Fibroblast of lung (primary cell): ENCODE measurements around the gene MTHFR. TPM values are rescaled to one million over a fixed set of nuclear protein-coding genes. Genes with fewer than 3 reads are reported as not detected.

Experiments
- DNase-seq, 2 donors: peaks; one replicate each; pipeline versions ENCODE4 v3.0.0 to v3.0.0-alpha.2; 2010; ENCODE audit warnings: low read depth in 2 of 2
- H2AFZ ChIP-seq: 2 replicates; pipeline ENCODE4 v1.5.1; 2012; ENCODE audit warnings: low read length, control low read depth, inconsistent platforms
- H3K27ac ChIP-seq: 2 replicates; pipeline ENCODE4 v1.5.1; 2011; ENCODE audit warnings: low read length, control low read depth; ENCODE audit not compliant: insufficient read depth
- H3K27me3 ChIP-seq: 2 replicates; pipeline ENCODE4 v1.5.1; 2011; ENCODE audit warnings: mild to moderate bottlenecking, low read length; ENCODE audit not compliant: control insufficient read depth, insufficient read depth
- H3K36me3 ChIP-seq: 2 replicates; pipeline ENCODE4 v1.5.1; 2011; ENCODE audit warnings: low read length; ENCODE audit not compliant: control insufficient read depth, insufficient read depth
- H3K4me1 ChIP-seq: 2 replicates; pipeline ENCODE4 v1.5.1; 2011; ENCODE audit warnings: low read length; ENCODE audit not compliant: control insufficient read depth, insufficient read depth; ENCODE audit errors: extremely low read depth
- H3K4me2 ChIP-seq: 2 replicates; pipeline ENCODE4 v1.5.1; 2011; ENCODE audit warnings: low read length, control low read depth; ENCODE audit not compliant: insufficient read depth; ENCODE audit errors: extremely low read depth
- H3K4me3 ChIP-seq, 4 experiments: fragments of 200-600 bp in 1 of 4; sonication (generic) in 1 of 4; replicated peaks in 1 of 4; 2 replicates each; pipeline ENCODE4 v1.5.1; 2011 to 2016; ENCODE audit warnings: low read length in 4 of 4, low read depth in 3 of 4, mild to moderate bottlenecking in 3 of 4, control low read depth in 2 of 4, inconsistent platforms in 1 of 4, mixed read lengths in 1 of 4; ENCODE audit not compliant: insufficient read depth in 1 of 4; ENCODE audit errors: control extremely low read depth in 1 of 4
- H3K79me2 ChIP-seq: 2 replicates; pipeline ENCODE4 v1.5.1; 2012; ENCODE audit warnings: mild to moderate bottlenecking, low read length, inconsistent platforms; ENCODE audit not compliant: control insufficient read depth, insufficient read depth
- H3K9ac ChIP-seq: 2 replicates; pipeline ENCODE4 v1.5.1; 2011; ENCODE audit warnings: mild to moderate bottlenecking, low read length, control low read depth; ENCODE audit not compliant: insufficient read depth
- H3K9me3 ChIP-seq: 2 replicates; pipeline ENCODE4 v1.5.1; 2012; ENCODE audit warnings: low read depth, low read length; ENCODE audit not compliant: control insufficient read depth, insufficient read depth
- H4K20me1 ChIP-seq: 2 replicates; pipeline ENCODE4 v1.5.1; 2011; ENCODE audit warnings: low read length; ENCODE audit not compliant: control insufficient read depth, insufficient read depth; ENCODE audit errors: extremely low read depth
- EZH2 ChIP-seq: IDR thresholded peaks from 2 replicates; pipeline ENCODE4 v1.5.1; 2012; ENCODE audit warnings: low read length, control low read depth, mild to moderate bottlenecking; ENCODE audit errors: missing control alignments
- polyA plus RNA-seq, 2 donors: library from polyadenylated mRNA; depleted of rRNA in 1 of 2; stranded (reverse) in 1 of 2; unstranded in 1 of 2; fragments of >200 nt; gene quantifications; 2 replicates each; pipeline ENCODE4 v1.2.1, GENCODE V29; 2011 to 2012; ENCODE audit warnings: missing spikeins in 1 of 2
- total RNA-seq: library from RNA; depleted of rRNA; stranded (reverse); fragments of >200 nt; gene quantifications from 2 replicates; pipeline ENCODE4 v1.2.1, GENCODE V29; 2014
- TF ChIP-seq, protein P1 (sequence below), 2 donors: IDR thresholded peaks in 1 of 2; conservative IDR thresholded peaks in 1 of 2; 1 replicate in 1 of 2; 2 replicates in 1 of 2; pipeline ENCODE4 v1.5.1; 2011 to 2012; ENCODE audit warnings: low read length in 2 of 2, control low read depth in 1 of 2, inconsistent platforms in 1 of 2, low read depth in 1 of 2, mild to moderate bottlenecking in 1 of 2

MTHFR gene
- total and polyA plus RNA-seq, 2 donors (not counting 1 experiment from before 2014, with no cell fraction given): 16.3 to 87.4 TPM

DNA sequence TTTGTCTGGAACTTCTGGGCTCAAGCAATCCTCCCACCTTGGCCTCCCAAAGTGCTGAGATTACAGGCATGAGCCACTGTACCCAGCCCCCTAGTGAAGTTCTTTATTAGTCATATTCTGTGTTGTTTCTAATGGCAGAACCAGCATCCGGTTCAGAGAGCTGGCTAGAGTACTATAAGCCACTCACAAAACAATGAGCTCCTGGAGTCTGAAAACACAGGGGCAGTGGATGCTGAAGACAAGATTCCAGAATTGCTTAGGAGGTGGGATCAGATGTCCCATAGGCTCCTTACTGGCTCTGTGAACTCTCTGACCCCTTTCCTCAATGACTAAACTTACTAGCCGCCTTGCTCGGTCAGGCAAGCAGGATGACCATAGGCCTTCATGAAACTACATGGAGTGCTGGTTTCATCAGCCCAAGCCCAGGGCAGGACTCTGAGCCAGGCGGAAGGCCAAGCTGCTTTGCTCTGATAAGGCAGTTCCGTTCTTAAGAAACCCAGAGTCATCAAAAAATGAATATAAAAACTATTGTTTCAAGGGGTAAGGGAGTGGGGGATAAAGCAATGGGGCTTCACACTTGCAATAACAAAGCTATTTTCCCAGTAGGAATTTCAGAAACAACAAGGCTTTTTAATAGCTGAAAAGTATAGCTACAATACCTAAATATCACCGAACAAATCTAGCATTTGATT, 8.1 kb downstream of the MTHFR start:
- peaks cover 18% of the 10 kb centered on the region for H3K79me2 ChIP-seq
- H4K20me1 ChIP-seq: no peaks in the 10 kb centered on the region
- no peak for TF ChIP-seq EZH2
- TF ChIP-seq, protein P1, sequence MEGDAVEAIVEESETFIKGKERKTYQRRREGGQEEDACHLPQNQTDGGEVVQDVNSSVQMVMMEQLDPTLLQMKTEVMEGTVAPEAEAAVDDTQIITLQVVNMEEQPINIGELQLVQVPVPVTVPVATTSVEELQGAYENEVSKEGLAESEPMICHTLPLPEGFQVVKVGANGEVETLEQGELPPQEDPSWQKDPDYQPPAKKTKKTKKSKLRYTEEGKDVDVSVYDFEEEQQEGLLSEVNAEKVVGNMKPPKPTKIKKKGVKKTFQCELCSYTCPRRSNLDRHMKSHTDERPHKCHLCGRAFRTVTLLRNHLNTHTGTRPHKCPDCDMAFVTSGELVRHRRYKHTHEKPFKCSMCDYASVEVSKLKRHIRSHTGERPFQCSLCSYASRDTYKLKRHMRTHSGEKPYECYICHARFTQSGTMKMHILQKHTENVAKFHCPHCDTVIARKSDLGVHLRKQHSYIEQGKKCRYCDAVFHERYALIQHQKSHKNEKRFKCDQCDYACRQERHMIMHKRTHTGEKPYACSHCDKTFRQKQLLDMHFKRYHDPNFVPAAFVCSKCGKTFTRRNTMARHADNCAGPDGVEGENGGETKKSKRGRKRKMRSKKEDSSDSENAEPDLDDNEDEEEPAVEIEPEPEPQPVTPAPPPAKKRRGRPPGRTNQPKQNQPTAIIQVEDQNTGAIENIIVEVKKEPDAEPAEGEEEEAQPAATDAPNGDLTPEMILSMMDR (conservative IDR thresholded peaks at IDR 0.05 in 1 of 2, IDR thresholded peaks at IDR 0.05 in 1 of 2; ENCODE audit: low read depth in 1 of 2, low read length in 2 of 2): no peak
- no peak overlapping the region for H3K4me3 ChIP-seq
- no peak overlapping the region for H3K4me2 ChIP-seq
- H3K9ac ChIP-seq: no peak overlapping the region
- DNase-seq: peak; percentile 25 to 78
- peaks cover 13% of the 10 kb centered on the region for H3K4me1 ChIP-seq
- no peaks in the 10 kb centered on the region for H3K9me3 ChIP-seq
- peaks cover 34% of the 10 kb centered on the region for H3K36me3 ChIP-seq
- no peak overlapping the region for H3K27ac ChIP-seq
- no peaks in the 10 kb centered on the region for H3K27me3 ChIP-seq
- H2AFZ ChIP-seq: no peak overlapping the region

DNA sequence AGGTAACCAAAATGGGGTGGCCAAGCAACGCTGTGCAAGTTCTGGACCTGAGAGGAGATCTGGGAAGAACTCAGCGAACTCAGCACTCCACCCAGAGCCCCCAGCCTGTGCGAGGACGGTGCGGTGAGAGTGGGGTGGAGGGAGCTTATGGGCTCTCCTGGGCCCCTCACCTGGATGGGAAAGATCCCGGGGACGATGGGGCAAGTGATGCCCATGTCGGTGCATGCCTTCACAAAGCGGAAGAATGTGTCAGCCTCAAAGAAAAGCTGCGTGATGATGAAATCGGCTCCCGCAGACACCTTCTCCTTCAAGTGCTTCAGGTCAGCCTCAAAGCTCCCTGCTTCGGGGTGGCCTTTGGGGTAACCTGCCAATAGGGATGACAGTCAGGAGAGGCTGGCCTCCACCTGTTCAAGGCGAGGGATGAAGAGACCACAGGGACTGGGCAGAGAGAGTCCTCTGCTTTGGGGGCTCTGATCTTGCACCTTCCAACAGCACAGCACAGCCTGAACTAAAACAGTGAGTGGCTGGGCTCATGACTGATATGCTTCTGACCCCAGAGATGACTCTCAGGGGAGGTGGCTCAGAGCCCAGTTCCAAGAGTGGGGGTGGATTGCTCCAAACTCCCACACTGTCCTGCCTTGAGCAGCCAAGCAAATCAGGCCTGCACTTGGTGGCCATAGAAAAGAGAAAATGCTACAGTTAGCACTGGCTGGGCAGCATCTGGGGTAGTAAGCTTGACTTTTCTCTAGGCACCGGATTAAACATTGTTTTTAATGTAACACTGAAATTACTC, 9.5 kb downstream of the MTHFR start:
- peak in 1 of 2 donors; percentile 23 for DNase-seq
- Histone ChIP-seq H3K9ac (no peak overlapping the region), H3K27me3 (no peaks in the 10 kb centered on the region), H3K4me2 (no peak overlapping the region), H3K27ac (peak overlapping the region; percentile 34), H3K9me3 (no peaks in the 10 kb centered on the region), H3K36me3 (peaks cover 39% of the 10 kb centered on the region), H3K79me2 (peaks cover 6% of the 10 kb centered on the region), H3K4me3 (no peak overlapping the region), H3K4me1 (peaks cover 19% of the 10 kb centered on the region), H2AFZ (no peak overlapping the region), H4K20me1 (no peaks in the 10 kb centered on the region)
- TF ChIP-seq, protein P1 (conservative IDR thresholded peaks at IDR 0.05 in 1 of 2, IDR thresholded peaks at IDR 0.05 in 1 of 2; ENCODE audit: low read depth in 1 of 2, low read length in 2 of 2): no peak
- TF ChIP-seq EZH2: no peak

GRCh38 chr1:11795238-11795890, 10.4 kb downstream of the MTHFR start:
- DNase-seq: no peak
- Histone ChIP-seq H3K4me3 (no peak overlapping the region), H3K79me2 (peaks cover 2% of the 10 kb centered on the region), H3K9me3 (no peaks in the 10 kb centered on the region), H3K9ac (no peak overlapping the region), H3K27ac (no peak overlapping the region), H2AFZ (no peak overlapping the region), H3K4me1 (peaks cover 27% of the 10 kb centered on the region), H3K27me3 (no peaks in the 10 kb centered on the region), H3K4me2 (no peak overlapping the region), H4K20me1 (no peaks in the 10 kb centered on the region), H3K36me3 (peaks cover 36% of the 10 kb centered on the region)
- TF ChIP-seq EZH2: no peak
- TF ChIP-seq, protein P1 (conservative IDR thresholded peaks at IDR 0.05 in 1 of 2, IDR thresholded peaks at IDR 0.05 in 1 of 2; ENCODE audit: low read depth in 1 of 2, low read length in 2 of 2): no peak
